ENCODE results near the gene PRDM16.

DNA sequence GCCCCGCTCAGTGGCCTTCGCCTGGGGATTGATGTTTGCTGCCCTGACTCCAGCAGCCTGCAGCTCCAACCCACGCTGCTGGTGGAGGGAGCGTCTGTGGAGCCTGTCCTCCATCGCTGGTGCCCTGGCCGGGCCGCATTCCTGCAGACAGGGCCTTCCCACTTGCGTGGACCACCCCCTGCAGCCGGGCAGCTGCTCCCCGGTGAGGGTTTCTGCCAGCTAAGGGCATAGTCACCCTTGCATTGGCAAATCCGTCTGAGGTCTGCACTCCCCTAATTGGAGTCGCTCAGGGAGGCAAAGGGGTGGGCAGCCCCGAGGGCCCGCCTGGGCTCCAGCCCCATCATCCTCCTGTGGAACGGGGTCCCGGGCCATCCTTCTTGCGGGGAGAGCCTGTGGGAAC lies 43.5 kb downstream of the PRDM16 start:
- TF ChIP-seq SMC3 (conservative IDR thresholded peaks at IDR 0.05; ENCODE audit: poor library complexity) = no peak
- no peak for TF ChIP-seq EZH2 (IDR thresholded peaks at IDR 0.05; ENCODE audit: borderline replicate concordance, insufficient read depth, low read length, poor library complexity, severe bottlenecking)
- TF ChIP-seq RAD21 (conservative IDR thresholded peaks at IDR 0.05) = no peak

All from neural cell (in vitro differentiated cells).